HG02759 (cell line): ENCODE results near the gene KDM2B.

ENCODE experiments used
- ATAC-seq: cut with Tn5 transposase; IDR thresholded peaks from one replicate; pipeline ENCODE4 v1.9.1; 2021; ENCODE audit warnings: mild to moderate bottlenecking, moderate library complexity; ENCODE audit not compliant: unreplicated experiment

KDM2B gene

GRCh38 chr12:121466794-121467637 lies 113.8 kb downstream of the KDM2B start:
- peak; percentile 91 for ATAC-seq

- peak; percentile 21 for ATAC-seq
Observed at GRCh38 chr12:121465921-121466793, 114.7 kb downstream of the KDM2B start.

- ATAC-seq = no peak
Observed at GRCh38 chr12:121464331-121464730, 116.5 kb downstream of the KDM2B start.

GRCh38 chr12:121461048-121461447 lies 119.8 kb downstream of the KDM2B start:
- no peak for ATAC-seq

- ATAC-seq = no peak
Observed at GRCh38 chr12:121456551-121456950, 124.3 kb downstream of the KDM2B start.

- no peak for ATAC-seq
Observed at GRCh38 chr12:121455766-121456420, 124.9 kb downstream of the KDM2B start.

GRCh38 chr12:121454921-121455320 lies 125.9 kb downstream of the KDM2B start:
- ATAC-seq = no peak

- no peak for ATAC-seq
Observed at GRCh38 chr12:121453629-121454028, 127.2 kb downstream of the KDM2B start.

- ATAC-seq = no peak
Observed at GRCh38 chr12:121452985-121453360, 127.8 kb downstream of the KDM2B start.

- no peak for ATAC-seq
Observed at GRCh38 chr12:121452340-121452984, 128.4 kb downstream of the KDM2B start.

GRCh38 chr12:121451961-121452339 lies 128.9 kb downstream of the KDM2B start:
- no peak for ATAC-seq

GRCh38 chr12:121448771-121449315 lies 132.0 kb downstream of the KDM2B start:
- ATAC-seq = no peak

- ATAC-seq = no peak
Observed at GRCh38 chr12:121446750-121447149, 134.1 kb downstream of the KDM2B start.

GRCh38 chr12:121444842-121445202 lies 136.0 kb downstream of the KDM2B start:
- no peak for ATAC-seq

GRCh38 chr12:121443911-121444841 lies 136.6 kb downstream of the KDM2B start:
- no peak for ATAC-seq

- peak; percentile 42 for ATAC-seq
Observed at GRCh38 chr12:121443193-121443870, 137.5 kb downstream of the KDM2B start.

GRCh38 chr12:121442028-121442948 lies 138.5 kb downstream of the KDM2B start:
- ATAC-seq = no peak

- no peak for ATAC-seq
Observed at GRCh38 chr12:121441555-121441954, 139.3 kb downstream of the KDM2B start.
